ENCODE measurements around the gene SNCA.

DNA sequence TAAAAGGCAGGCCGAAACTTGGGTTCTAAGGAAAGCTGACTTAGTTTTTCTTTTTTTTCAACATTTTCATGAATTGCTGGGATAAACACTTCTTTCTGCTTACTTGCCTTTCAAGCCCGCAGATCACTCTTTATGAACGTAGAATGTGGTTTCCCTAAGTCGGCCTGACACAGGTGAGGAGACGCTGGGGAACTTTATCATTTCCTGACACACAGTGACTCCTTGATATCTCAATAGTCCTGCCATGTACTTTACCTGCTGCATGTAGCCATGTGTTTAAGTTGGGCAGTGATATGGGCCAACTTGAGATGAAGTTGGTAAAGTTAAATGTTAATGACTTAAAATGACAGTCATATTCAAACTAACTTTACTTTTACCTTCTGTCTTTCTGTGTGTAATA, 26.6 kb upstream of the SNCA start:
- TF ChIP-seq, protein P1, sequence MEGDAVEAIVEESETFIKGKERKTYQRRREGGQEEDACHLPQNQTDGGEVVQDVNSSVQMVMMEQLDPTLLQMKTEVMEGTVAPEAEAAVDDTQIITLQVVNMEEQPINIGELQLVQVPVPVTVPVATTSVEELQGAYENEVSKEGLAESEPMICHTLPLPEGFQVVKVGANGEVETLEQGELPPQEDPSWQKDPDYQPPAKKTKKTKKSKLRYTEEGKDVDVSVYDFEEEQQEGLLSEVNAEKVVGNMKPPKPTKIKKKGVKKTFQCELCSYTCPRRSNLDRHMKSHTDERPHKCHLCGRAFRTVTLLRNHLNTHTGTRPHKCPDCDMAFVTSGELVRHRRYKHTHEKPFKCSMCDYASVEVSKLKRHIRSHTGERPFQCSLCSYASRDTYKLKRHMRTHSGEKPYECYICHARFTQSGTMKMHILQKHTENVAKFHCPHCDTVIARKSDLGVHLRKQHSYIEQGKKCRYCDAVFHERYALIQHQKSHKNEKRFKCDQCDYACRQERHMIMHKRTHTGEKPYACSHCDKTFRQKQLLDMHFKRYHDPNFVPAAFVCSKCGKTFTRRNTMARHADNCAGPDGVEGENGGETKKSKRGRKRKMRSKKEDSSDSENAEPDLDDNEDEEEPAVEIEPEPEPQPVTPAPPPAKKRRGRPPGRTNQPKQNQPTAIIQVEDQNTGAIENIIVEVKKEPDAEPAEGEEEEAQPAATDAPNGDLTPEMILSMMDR (conservative IDR thresholded peaks at IDR 0.05 in 1 of 2, IDR thresholded peaks at IDR 0.05 in 1 of 2; ENCODE audit: low read depth in 1 of 2, low read length in 2 of 2) = no peak
- TF ChIP-seq EZH2 (IDR thresholded peaks at IDR 0.05; ENCODE audit: low read length, missing control alignments) = no peak

Measured in fibroblast of lung (primary cell).